ENCODE results near the gene ORAI2. TPM values are rescaled to one million over a fixed set of nuclear protein-coding genes. Genes with fewer than 3 reads are reported as not detected.
"Not testable (repeated sequence)": the region's sequence is repeated elsewhere in the genome, so short reads cannot be mapped to it uniquely, and the experiment has no call there.

ORAI2 gene
- total RNA-seq, 1 donor from 2014 or later: 48.5 TPM

GRCh38 chr7:102400360-102400759 is 33.0 kb upstream of the ORAI2 start:
- Mint-ChIP-seq H3K36me3 (ENCODE audit: low read depth) (peaks cover 16% of the 10 kb centered on the region), H3K4me1 (peaks cover 37% of the 10 kb centered on the region), H3K27ac (ENCODE audit: unreplicated experiment) (no peak overlapping the region), H3K9me3 (no peaks in the 10 kb centered on the region), H3K27me3 (ENCODE audit: low read depth) (no peaks in the 10 kb centered on the region), H3K4me3 (peak overlapping the region; percentile 31)
- DNase-seq (ENCODE audit: low read depth, low spot score): no peak
- no peak for TF ChIP-seq CTCF (conservative IDR thresholded peaks at IDR 0.05)

GRCh38 chr7:102403563-102403962 is 29.8 kb upstream of the ORAI2 start:
- Mint-ChIP-seq H3K4me1 (peaks cover 19% of the 10 kb centered on the region), H3K36me3 (ENCODE audit: low read depth) (peaks cover 32% of the 10 kb centered on the region), H3K27me3 (ENCODE audit: low read depth) (no peaks in the 10 kb centered on the region), H3K27ac (ENCODE audit: unreplicated experiment) (no peak overlapping the region), H3K4me3 (no peak overlapping the region), H3K9me3 (no peaks in the 10 kb centered on the region)
- no peak for TF ChIP-seq CTCF (conservative IDR thresholded peaks at IDR 0.05)
- DNase-seq (ENCODE audit: low read depth, low spot score): no peak

GRCh38 chr7:102404005-102404861 is 29.1 kb upstream of the ORAI2 start:
- Mint-ChIP-seq H3K36me3 (ENCODE audit: low read depth) (peaks cover 36% of the 10 kb centered on the region), H3K4me1 (peaks cover 19% of the 10 kb centered on the region), H3K27me3 (ENCODE audit: low read depth) (no peaks in the 10 kb centered on the region), H3K27ac (ENCODE audit: unreplicated experiment) (peak overlapping the region; percentile 14), H3K4me3 (peak overlapping the region; percentile 63), H3K9me3 (no peaks in the 10 kb centered on the region)
- DNase-seq (ENCODE audit: low read depth, low spot score): no peak
- TF ChIP-seq CTCF (conservative IDR thresholded peaks at IDR 0.05): peak; percentile 67

GRCh38 chr7:102404862-102405188 is 28.6 kb upstream of the ORAI2 start:
- not testable (repeated sequence) for H3K9me3 Mint-ChIP-seq; DNase-seq (ENCODE audit: low read depth, low spot score); H3K27ac Mint-ChIP-seq (ENCODE audit: unreplicated experiment); H3K27me3 Mint-ChIP-seq (ENCODE audit: low read depth); H3K4me3 Mint-ChIP-seq
- H3K36me3 Mint-ChIP-seq (ENCODE audit: low read depth): peaks cover 39% of the 10 kb centered on the region
- peaks cover 19% of the 10 kb centered on the region for H3K4me1 Mint-ChIP-seq

GRCh38 chr7:102407910-102408309 is 25.5 kb upstream of the ORAI2 start:
- TF ChIP-seq CTCF (conservative IDR thresholded peaks at IDR 0.05): no peak
- H3K27me3 Mint-ChIP-seq (ENCODE audit: low read depth): no peaks in the 10 kb centered on the region
- H3K27ac Mint-ChIP-seq (ENCODE audit: unreplicated experiment): no peak overlapping the region
- DNase-seq (ENCODE audit: low read depth, low spot score): no peak
- peaks cover 40% of the 10 kb centered on the region for H3K36me3 Mint-ChIP-seq (ENCODE audit: low read depth)
- peaks cover 10% of the 10 kb centered on the region for H3K4me1 Mint-ChIP-seq
- peaks cover 6% of the 10 kb centered on the region for H3K9me3 Mint-ChIP-seq
- H3K4me3 Mint-ChIP-seq: no peak overlapping the region

- not testable (repeated sequence) for H3K9me3 Mint-ChIP-seq; H3K4me3 Mint-ChIP-seq; H3K27me3 Mint-ChIP-seq (ENCODE audit: low read depth); DNase-seq (ENCODE audit: low read depth, low spot score); H3K27ac Mint-ChIP-seq (ENCODE audit: unreplicated experiment); H3K4me1 Mint-ChIP-seq
- peaks cover 38% of the 10 kb centered on the region for H3K36me3 Mint-ChIP-seq (ENCODE audit: low read depth)
Observed at GRCh38 chr7:102408530-102408929, 24.8 kb upstream of the ORAI2 start.
